K562 (cell line): ENCODE measurements around the gene ZSCAN12. TPM values are rescaled to one million over a fixed set of nuclear protein-coding genes. Genes with fewer than 3 reads are reported as not detected.

ENCODE experiments used
- CREB1 ChIP-seq, 2 experiments: sonication (generic) in 1 of 2; formaldehyde crosslinking in 1 of 2; IDR thresholded peaks; 2 replicates each; pipeline versions ENCODE4 v1.6.1 to v1.8.0; 2012 to 2022; ENCODE audit warnings: inconsistent platforms in 1 of 2, mild to moderate bottlenecking in 1 of 2, missing genetic modification reagents in 1 of 2, moderate library complexity in 1 of 2
- GABPB1 ChIP-seq: sonication (generic); formaldehyde crosslinking; IDR thresholded peaks from 2 replicates; pipeline ENCODE4 v1.8.0; 2022; ENCODE audit warnings: mild to moderate bottlenecking, missing genetic modification reagents
- HLTF ChIP-seq: fragments of 450-650 bp; IDR thresholded peaks from 2 replicates; pipeline ENCODE4 v1.6.1; 2016
- IRF1 ChIP-seq: sonication (generic); formaldehyde crosslinking; IDR thresholded peaks from 2 replicates; pipeline ENCODE4 v1.8.0; 2022; ENCODE audit warnings: missing genetic modification reagents, mild to moderate bottlenecking, borderline replicate concordance
- MAFF ChIP-seq: IDR thresholded peaks from 2 replicates; pipeline ENCODE4 v1.6.1; 2012; ENCODE audit warnings: low read length, improper control_type of control experiment
- MAFK ChIP-seq: IDR thresholded peaks from 2 replicates; pipeline ENCODE4 v1.6.1; 2011; ENCODE audit warnings: low read length, improper control_type of control experiment
- NR2C2 ChIP-seq, 2 experiments: fragments of 200-800 bp in 1 of 2; sonication (Bioruptor generic) in 1 of 2; sonication (generic) in 1 of 2; formaldehyde crosslinking in 1 of 2; IDR thresholded peaks; 2 replicates each; pipeline versions ENCODE4 v1.6.1 to v1.8.0; 2016 to 2022; ENCODE audit warnings: mild to moderate bottlenecking in 1 of 2, missing compliant biosample characterization in 1 of 2, missing genetic modification characterization in 1 of 2, missing genetic modification reagents in 1 of 2
- PHF21A ChIP-seq: fragments of 450-650 bp; IDR thresholded peaks from 2 replicates; pipeline ENCODE4 v1.6.1; 2017; ENCODE audit warnings: low read depth, borderline replicate concordance
- RAD21 ChIP-seq, 2 experiments: fragments of 250-450 bp in 1 of 2; fragments of 450-650 bp in 1 of 2; sonication (Bioruptor Pico) in 1 of 2; formaldehyde crosslinking in 1 of 2; IDR thresholded peaks in 1 of 2; conservative IDR thresholded peaks in 1 of 2; 2 replicates each; pipeline versions ENCODE4 v1.4.0 to v1.8.0; 2020 to 2022; ENCODE audit warnings: mild to moderate bottlenecking in 2 of 2, moderate library complexity in 1 of 2
- SMARCA4 ChIP-seq: fragments of 450-650 bp; IDR thresholded peaks from 2 replicates; pipeline ENCODE4 v1.6.1; 2016
- ZNF212 ChIP-seq: fragments of 450-650 bp; formaldehyde crosslinking; IDR thresholded peaks from 2 replicates; pipeline ENCODE4 v1.4.0; 2020; ENCODE audit warnings: mild to moderate bottlenecking
- polyA plus RNA-seq, 8 experiments: library from polyadenylated mRNA; depleted of rRNA in 4 of 8; stranded (reverse) in 5 of 8; unstranded in 3 of 8; fragments of >200 nt; fragmentation: Nextera tagmentation in 2 of 8; fragmentation: Illumina TruSeq in 1 of 8; extraction: Ambion mirVana in 2 of 8; extraction: Trizol in 1 of 8; gene quantifications; 2 replicates each; pipeline versions ENCODE4 v1.2.1 to v1.2.3, GENCODE V29; 2011 to 2014; ENCODE audit warnings: inconsistent platforms in 1 of 8, missing spikeins in 1 of 8
- total RNA-seq, 7 experiments: library from RNA; depleted of rRNA in 6 of 7; stranded (reverse); fragments of >200 nt in 6 of 7; fragmentation: Illumina TruSeq in 2 of 7; extraction: Trizol in 2 of 7; gene quantifications; 2 replicates each; pipeline versions ENCODE4 v1.2.1 to v1.2.3, GENCODE V29; 2011 to 2021; ENCODE audit warnings: low replicate concordance in 1 of 7
- TF ChIP-seq, protein P1 (sequence below), 2 experiments: fragments of 200-800 bp in 1 of 2; sonication (Bioruptor generic) in 1 of 2; sonication (generic) in 1 of 2; formaldehyde crosslinking in 1 of 2; IDR thresholded peaks in 1 of 2; conservative IDR thresholded peaks in 1 of 2; 2 replicates each; pipeline versions ENCODE4 v1.5.0 to v1.6.1; 2016 to 2020; ENCODE audit warnings: missing compliant biosample characterization in 1 of 2, missing genetic modification characterization in 1 of 2, missing genetic modification reagents in 1 of 2
- TF ChIP-seq, protein P2 (sequence below), 2 experiments: fragments of 450-650 bp in 1 of 2; sonication (generic) in 1 of 2; formaldehyde crosslinking in 1 of 2; IDR thresholded peaks; 2 replicates each; pipeline versions ENCODE4 v1.7.1 to v1.9.0; 2016 to 2022; ENCODE audit warnings: inconsistent platforms in 1 of 2, mild to moderate bottlenecking in 1 of 2, missing genetic modification reagents in 1 of 2

ZSCAN12 gene
- total and polyA plus RNA-seq, 9 of the 15 experiments (the other 6 are each of a cell fraction or from before 2014, with no cell fraction given) = 2.5 to 19.6 (median 12.5) TPM

GRCh38 chr6:28355743-28356665 is 43.5 kb downstream of the ZSCAN12 start (continued):
- peak; percentile 51; the same call in 1 of the 2 replicates for TF ChIP-seq GABPB1 (CRISPR knock-in tag)
- 0 out of 2 replicates have a peak, but pooled peaks have one; percentile 13 for TF ChIP-seq NR2C2 (CRISPR knock-in tag; IDR thresholded peaks at IDR 0.05)
- no peak; the same call in 1 of the 2 replicates for TF ChIP-seq NR2C2 (tag; IDR thresholded peaks at IDR 0.05)
- TF ChIP-seq CREB1 (IDR thresholded peaks at IDR 0.05) = 0 out of 2 replicates have a peak, but pooled peaks have one; percentile 3
- TF ChIP-seq CREB1 (CRISPR knock-in tag; IDR thresholded peaks at IDR 0.05) = no peak; the same call in 1 of the 2 replicates
- TF ChIP-seq, protein P1, sequence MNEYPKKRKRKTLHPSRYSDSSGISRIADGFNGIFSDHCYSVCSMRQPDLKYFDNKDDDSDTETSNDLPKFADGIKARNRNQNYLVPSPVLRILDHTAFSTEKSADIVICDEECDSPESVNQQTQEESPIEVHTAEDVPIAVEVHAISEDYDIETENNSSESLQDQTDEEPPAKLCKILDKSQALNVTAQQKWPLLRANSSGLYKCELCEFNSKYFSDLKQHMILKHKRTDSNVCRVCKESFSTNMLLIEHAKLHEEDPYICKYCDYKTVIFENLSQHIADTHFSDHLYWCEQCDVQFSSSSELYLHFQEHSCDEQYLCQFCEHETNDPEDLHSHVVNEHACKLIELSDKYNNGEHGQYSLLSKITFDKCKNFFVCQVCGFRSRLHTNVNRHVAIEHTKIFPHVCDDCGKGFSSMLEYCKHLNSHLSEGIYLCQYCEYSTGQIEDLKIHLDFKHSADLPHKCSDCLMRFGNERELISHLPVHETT (CRISPR knock-in tag; conservative IDR thresholded peaks at IDR 0.05 in 1 of 2, IDR thresholded peaks at IDR 0.05 in 1 of 2) = peak in 1 of 2 experiments; percentile 46; a peak in 1 of 4 replicates
- peak; percentile 35; the same call in 1 of the 2 replicates for TF ChIP-seq MAFK
- TF ChIP-seq PHF21A = peak; percentile 9; the same call in 1 of the 2 replicates
- TF ChIP-seq ZNF212 (CRISPR knock-in tag) = no peak
- peak; percentile 51; the same call in 1 of the 2 replicates for TF ChIP-seq MAFF
- TF ChIP-seq IRF1 (CRISPR knock-in tag) = no peak
- 0 out of 2 replicates have a peak, but pooled peaks have one; percentile 46 for TF ChIP-seq HLTF
- TF ChIP-seq RAD21 (CRISPR knock-in tag; conservative IDR thresholded peaks at IDR 0.05 in 1 of 2, IDR thresholded peaks at IDR 0.05 in 1 of 2) = peak; percentile 91 to 94
- TF ChIP-seq SMARCA4 = peak; percentile 70
- TF ChIP-seq, protein P2, sequence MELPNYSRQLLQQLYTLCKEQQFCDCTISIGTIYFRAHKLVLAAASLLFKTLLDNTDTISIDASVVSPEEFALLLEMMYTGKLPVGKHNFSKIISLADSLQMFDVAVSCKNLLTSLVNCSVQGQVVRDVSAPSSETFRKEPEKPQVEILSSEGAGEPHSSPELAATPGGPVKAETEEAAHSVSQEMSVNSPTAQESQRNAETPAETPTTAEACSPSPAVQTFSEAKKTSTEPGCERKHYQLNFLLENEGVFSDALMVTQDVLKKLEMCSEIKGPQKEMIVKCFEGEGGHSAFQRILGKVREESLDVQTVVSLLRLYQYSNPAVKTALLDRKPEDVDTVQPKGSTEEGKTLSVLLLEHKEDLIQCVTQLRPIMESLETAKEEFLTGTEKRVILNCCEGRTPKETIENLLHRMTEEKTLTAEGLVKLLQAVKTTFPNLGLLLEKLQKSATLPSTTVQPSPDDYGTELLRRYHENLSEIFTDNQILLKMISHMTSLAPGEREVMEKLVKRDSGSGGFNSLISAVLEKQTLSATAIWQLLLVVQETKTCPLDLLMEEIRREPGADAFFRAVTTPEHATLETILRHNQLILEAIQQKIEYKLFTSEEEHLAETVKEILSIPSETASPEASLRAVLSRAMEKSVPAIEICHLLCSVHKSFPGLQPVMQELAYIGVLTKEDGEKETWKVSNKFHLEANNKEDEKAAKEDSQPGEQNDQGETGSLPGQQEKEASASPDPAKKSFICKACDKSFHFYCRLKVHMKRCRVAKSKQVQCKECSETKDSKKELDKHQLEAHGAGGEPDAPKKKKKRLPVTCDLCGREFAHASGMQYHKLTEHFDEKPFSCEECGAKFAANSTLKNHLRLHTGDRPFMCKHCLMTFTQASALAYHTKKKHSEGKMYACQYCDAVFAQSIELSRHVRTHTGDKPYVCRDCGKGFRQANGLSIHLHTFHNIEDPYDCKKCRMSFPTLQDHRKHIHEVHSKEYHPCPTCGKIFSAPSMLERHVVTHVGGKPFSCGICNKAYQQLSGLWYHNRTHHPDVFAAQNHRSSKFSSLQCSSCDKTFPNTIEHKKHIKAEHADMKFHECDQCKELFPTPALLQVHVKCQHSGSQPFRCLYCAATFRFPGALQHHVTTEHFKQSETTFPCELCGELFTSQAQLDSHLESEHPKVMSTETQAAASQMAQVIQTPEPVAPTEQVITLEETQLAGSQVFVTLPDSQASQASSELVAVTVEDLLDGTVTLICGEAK (IDR thresholded peaks at IDR 0.05) = 0 out of 2 replicates have a peak, but pooled peaks have one; percentile 33
- TF ChIP-seq, protein P2 (CRISPR knock-in tag; IDR thresholded peaks at IDR 0.05) = no peak
